Measurements from ENCODE around the gene UCN.
"Not testable (repeated sequence)": the region's sequence is repeated elsewhere in the genome, so short reads cannot be mapped to it uniquely, and the experiment has no call there.

The UCN gene

GRCh38 chr2:27282892-27283291 is 25.4 kb downstream of the UCN start:
- no peak for DNase-seq (ENCODE audit: low read depth)

GRCh38 chr2:27281855-27282559 is 26.2 kb downstream of the UCN start, which contains the start of gene TRIM54:
Gene TRIM54 (plus strand): TSS chr2:27282429. CDS start chr2:27282732, 303 bp downstream.
- DNase-seq (ENCODE audit: low read depth): no peak

- DNase-seq (ENCODE audit: low read depth): no peak
These were observed 26.8 kb downstream of the UCN start for GRCh38 chr2:27281442-27281841.

GRCh38 chr2:27280826-27281225 is 27.4 kb downstream of the UCN start:
- no peak for DNase-seq (ENCODE audit: low read depth)

GRCh38 chr2:27278010-27278409 is 30.2 kb downstream of the UCN start:
- no peak for DNase-seq (ENCODE audit: low read depth)

GRCh38 chr2:27275211-27276150 is 32.8 kb downstream of the UCN start, which contains the start of gene DNAJC5G:
Gene DNAJC5G (plus strand): TSS chr2:27275433. CDS start chr2:27276729, 1,296 bp downstream.
- no peak for DNase-seq (ENCODE audit: low read depth)

GRCh38 chr2:27272537-27273522 is 35.4 kb downstream of the UCN start:
- not testable (repeated sequence) for DNase-seq (ENCODE audit: low read depth)

GRCh38 chr2:27271631-27272340 is 36.5 kb downstream of the UCN start:
- no peak for DNase-seq (ENCODE audit: low read depth)

- DNase-seq (ENCODE audit: low read depth): no peak
These were observed 37.6 kb downstream of the UCN start for GRCh38 chr2:27270670-27271069.

GRCh38 chr2:27270131-27270530 is 38.1 kb downstream of the UCN start:
- DNase-seq (ENCODE audit: low read depth): no peak

GRCh38 chr2:27268296-27268695 is 39.9 kb downstream of the UCN start:
- not testable (repeated sequence) for DNase-seq (ENCODE audit: low read depth)

GRCh38 chr2:27265536-27265870 is 42.7 kb downstream of the UCN start:
- no peak for DNase-seq (ENCODE audit: low read depth)

- peak; percentile 44 for DNase-seq (ENCODE audit: low read depth)
These were observed 43.3 kb downstream of the UCN start for GRCh38 chr2:27264753-27265535.

GRCh38 chr2:27264253-27264752 is 43.9 kb downstream of the UCN start:
- DNase-seq (ENCODE audit: low read depth): no peak

- no peak for DNase-seq (ENCODE audit: low read depth)
These were observed 44.7 kb downstream of the UCN start for GRCh38 chr2:27263287-27264252.

GRCh38 chr2:27262379-27263286 is 45.6 kb downstream of the UCN start, which contains the start of gene SLC30A3:
Gene SLC30A3 (minus strand): TSS chr2:27263047. CDS start chr2:27262906, 141 bp downstream.
- DNase-seq (ENCODE audit: low read depth): peak; percentile 58

- DNase-seq (ENCODE audit: low read depth): no peak
These were observed 46.3 kb downstream of the UCN start for GRCh38 chr2:27261926-27262298.

All from stimulated activated CD8-positive, alpha-beta memory T cell treated with anti-CD3 and anti-CD28 coated beads, Interleukin-4, amount 100 ng/mL, for 24 hours (primary cell).